Coronary artery (tissue), 2 donors: ENCODE measurements around the gene ZNF462.
"Not testable (repeated sequence)": the region's sequence is repeated elsewhere in the genome, so short reads cannot be mapped to it uniquely, and the experiment has no call there.

Experiments used
- DNase-seq: peaks from one replicate; pipeline ENCODE4 v3.0.0-alpha.2; 2017; ENCODE audit warnings: low spot score
- H3K27ac ChIP-seq, 2 donors: fragments of 200-600 bp; sonication (generic); one replicate each; pipeline ENCODE4 v1.5.1; 2016 to 2019
- H3K4me3 ChIP-seq: fragments of 200-600 bp; sonication (generic); 2 replicates; pipeline ENCODE4 v1.5.1; 2016; ENCODE audit warnings: mild to moderate bottlenecking, moderate library complexity
- TF ChIP-seq, protein P1 (sequence below): fragments of 200-600 bp; sonication (generic); IDR thresholded peaks from one replicate; pipeline ENCODE4 v1.5.1; 2019; ENCODE audit warnings: antibody characterized with exemption

Gene ZNF462

DNA sequence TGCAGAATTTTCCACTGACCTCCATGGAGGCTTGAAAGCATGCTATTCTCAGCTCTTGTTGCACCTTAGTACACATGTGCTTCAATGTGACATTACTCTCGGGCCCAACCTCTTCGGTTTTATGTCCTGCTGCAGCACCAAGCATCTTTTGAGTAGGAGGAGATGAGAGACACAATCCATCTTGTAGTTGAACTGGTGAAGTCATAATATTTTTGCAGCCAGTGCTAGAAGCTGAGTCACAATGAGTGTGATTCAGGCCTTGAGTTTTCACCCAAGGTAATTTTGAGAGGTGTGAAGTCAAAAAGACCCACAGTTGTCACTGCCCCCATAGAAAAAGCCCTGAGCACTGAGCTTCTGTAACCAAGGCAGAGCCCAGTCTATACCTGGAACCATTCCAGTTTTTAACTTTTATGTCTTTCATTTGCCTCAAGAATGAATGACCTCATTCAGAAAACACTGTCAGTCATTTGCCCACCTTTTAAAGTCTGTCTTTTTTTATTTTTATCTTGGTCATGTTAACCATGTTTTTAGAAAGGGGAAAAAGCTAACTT lies 117.7 kb downstream of the ZNF462 start:
- TF ChIP-seq, protein P1, sequence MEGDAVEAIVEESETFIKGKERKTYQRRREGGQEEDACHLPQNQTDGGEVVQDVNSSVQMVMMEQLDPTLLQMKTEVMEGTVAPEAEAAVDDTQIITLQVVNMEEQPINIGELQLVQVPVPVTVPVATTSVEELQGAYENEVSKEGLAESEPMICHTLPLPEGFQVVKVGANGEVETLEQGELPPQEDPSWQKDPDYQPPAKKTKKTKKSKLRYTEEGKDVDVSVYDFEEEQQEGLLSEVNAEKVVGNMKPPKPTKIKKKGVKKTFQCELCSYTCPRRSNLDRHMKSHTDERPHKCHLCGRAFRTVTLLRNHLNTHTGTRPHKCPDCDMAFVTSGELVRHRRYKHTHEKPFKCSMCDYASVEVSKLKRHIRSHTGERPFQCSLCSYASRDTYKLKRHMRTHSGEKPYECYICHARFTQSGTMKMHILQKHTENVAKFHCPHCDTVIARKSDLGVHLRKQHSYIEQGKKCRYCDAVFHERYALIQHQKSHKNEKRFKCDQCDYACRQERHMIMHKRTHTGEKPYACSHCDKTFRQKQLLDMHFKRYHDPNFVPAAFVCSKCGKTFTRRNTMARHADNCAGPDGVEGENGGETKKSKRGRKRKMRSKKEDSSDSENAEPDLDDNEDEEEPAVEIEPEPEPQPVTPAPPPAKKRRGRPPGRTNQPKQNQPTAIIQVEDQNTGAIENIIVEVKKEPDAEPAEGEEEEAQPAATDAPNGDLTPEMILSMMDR, result no peak
- no peak overlapping the region for H3K4me3 ChIP-seq
- H3K27ac ChIP-seq, result no peak overlapping the region
- DNase-seq, result no peak

DNA sequence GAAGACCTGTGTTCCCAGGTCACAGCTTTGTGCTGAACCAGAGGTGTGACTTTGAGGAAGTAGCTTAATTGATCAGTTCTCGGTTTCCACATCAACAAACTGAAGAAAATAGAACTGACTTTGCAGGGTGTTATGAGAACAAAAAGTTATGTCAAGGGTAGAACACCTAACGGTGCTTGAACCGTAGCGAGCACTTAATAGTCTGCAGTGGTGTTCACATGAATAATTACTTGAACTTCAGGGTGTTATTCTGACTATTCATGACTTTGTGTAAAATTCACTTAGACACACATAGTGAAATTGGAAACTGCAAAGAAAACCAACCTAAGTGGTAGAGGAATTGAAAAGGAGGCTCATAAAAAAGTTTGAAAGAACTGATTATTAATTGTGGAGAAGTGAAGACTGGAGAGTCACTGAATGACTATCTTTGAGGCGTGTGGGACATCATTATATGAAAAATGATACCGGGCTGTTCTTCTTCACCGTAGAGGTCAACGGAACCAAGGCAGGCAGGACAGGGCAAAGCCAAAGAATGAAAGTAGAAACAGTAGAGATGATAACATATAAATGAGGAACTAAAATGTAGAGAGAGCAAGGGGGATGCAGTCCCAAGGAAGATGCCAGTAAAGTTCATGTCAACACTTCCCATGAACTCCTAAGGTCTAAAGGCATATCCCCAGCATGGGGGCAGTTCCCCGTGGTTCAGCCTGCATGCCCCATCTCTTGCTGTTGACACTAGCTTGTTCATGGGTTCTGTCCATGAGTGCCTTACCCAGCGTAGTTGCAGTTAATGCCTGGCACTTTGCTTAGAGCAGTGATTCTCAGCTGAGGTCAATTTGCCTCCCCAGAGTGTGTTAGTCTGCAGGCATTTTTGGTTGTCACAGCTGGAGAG lies 118.7 kb downstream of the ZNF462 start:
- Histone ChIP-seq H3K4me3 (no peak overlapping the region), H3K27ac (no peak overlapping the region)
- TF ChIP-seq, protein P1, result no peak
- DNase-seq, result no peak

DNA sequence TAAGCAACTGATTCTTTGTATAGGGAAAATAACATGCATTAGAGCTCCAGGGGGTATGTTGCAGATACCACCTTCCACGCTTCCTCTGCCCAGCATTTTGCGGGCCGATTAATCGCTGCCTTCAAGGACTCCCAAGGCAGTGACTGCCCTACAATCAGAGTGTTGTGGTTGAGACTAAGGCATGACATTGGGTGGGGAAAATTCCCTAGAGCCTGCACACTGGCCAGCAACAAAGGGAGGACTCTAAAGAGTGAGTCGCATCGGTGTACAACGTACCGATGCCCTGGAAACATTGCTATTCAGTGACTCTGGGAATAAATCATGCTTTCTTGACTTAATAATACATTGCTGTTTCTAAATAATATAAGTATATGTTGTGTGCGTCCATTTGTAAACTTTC lies 119.7 kb downstream of the ZNF462 start:
- TF ChIP-seq, protein P1, result no peak
- DNase-seq, result no peak
- H3K4me3 ChIP-seq, result no peak overlapping the region
- H3K27ac ChIP-seq, result no peak overlapping the region

DNA sequence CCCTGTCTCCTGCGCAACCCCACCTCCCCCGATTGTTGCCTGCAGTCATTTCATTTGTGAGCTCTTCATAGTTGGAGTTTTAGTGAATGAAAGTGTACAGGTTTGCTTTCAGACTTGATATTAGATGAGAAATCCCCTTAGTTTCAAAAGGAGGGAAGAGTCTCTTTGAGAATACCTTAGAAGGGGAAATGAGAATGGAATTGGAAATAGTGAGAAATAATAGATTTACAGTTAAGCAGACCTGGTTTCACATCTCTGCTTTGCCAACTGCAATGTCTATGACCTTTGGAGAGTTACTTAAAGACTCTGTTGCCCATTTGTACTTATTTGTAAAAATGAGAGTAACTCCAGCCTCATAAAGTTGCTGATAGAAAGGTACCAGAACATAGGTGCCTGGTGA lies 120.4 kb downstream of the ZNF462 start:
- TF ChIP-seq, protein P1, result no peak
- Histone ChIP-seq H3K27ac (no peak overlapping the region), H3K4me3 (no peak overlapping the region)
- no peak for DNase-seq

DNA sequence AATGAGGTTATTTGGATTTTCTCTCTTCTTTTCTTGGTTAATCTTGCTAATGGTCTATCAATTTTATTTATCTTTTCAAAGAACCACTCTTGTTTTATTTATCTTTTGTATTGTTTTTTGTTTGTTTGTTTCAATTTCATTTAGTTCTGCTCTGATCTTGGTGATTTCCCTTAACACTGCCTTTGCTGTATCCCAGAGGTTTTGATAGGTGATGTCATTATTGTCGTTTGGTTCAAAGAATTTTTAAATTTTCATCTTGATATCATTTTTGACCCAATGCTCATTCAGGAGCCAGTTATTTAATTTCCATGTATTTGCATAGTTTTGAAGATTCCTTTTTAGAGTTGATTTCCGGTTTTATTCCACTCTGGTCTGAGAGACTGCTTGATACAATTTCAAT lies 126.9 kb downstream of the ZNF462 start:
- not testable (repeated sequence) for H3K27ac ChIP-seq, H3K4me3 ChIP-seq, DNase-seq

DNA sequence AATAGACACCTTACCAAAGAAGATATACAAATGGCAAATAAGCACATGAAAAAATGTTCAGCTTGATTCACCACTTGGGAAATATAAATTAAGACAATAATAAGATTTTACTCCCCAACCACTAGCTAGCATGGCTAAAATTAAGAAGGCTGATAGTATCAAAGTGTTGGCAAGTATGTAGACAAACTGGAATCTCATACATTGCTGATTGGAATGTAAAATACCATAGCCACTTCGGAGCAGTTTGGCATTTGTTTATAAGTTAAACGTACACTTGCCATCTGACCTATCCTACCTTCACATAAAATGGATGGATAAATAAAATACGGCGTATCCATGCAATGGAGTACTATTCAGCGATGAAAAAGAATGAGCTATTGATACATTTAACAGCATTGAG lies 129.2 kb downstream of the ZNF462 start:
- no peak for DNase-seq
- Histone ChIP-seq H3K4me3 (no peak overlapping the region), H3K27ac (no peak overlapping the region)
- TF ChIP-seq, protein P1, result no peak

DNA sequence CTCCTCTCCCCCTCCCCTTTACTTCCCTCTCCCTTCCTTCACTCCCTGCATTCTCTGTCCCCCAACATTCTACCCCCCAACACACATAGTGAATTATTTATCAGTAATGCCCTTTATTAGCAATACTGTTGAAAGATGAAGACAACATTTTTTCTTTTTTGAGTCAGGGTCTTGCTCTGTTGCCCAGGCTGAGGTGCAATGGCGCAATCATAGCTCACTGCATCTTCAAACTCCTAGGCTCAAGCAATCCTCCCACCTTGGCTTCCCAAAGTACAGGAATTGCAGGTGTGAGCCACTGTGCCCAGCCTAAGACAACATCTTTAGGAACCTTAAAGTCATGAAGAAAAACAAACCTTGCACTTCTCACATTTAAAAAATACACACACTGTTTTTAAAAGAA lies 130.6 kb downstream of the ZNF462 start:
- TF ChIP-seq, protein P1, result no peak
- Histone ChIP-seq H3K27ac (no peak overlapping the region), H3K4me3 (no peak overlapping the region)
- DNase-seq, result no peak
